HepG2 (cell line): ENCODE measurements around the gene NSUN5. TPM values are rescaled to one million over a fixed set of nuclear protein-coding genes. Genes with fewer than 3 reads are reported as not detected.

Experiments used
- ADNP ChIP-seq: sonication (generic); formaldehyde crosslinking; IDR thresholded peaks from 2 replicates; pipeline ENCODE4 v1.4.0; 2020; ENCODE audit warnings: missing genetic modification reagents
- EP300 ChIP-seq, 3 experiments: sonication (generic) in 1 of 3; formaldehyde crosslinking in 1 of 3; IDR thresholded peaks; 2 replicates each; pipeline versions ENCODE4 v1.5.1 to v1.6.1; 2011 to 2020; ENCODE audit warnings: low read depth in 2 of 3, low read length in 2 of 3, borderline replicate concordance in 1 of 3, improper control_type of control experiment in 1 of 3, mild to moderate bottlenecking in 1 of 3, missing genetic modification reagents in 1 of 3, moderate library complexity in 1 of 3
- ETS1 ChIP-seq: sonication (generic); formaldehyde crosslinking; IDR thresholded peaks from 2 replicates; pipeline ENCODE4 v1.4.0; 2020; ENCODE audit warnings: missing genetic modification reagents
- FOSL2 ChIP-seq: sonication (generic); formaldehyde crosslinking; IDR thresholded peaks from 2 replicates; pipeline ENCODE4 v1.4.0; 2020; ENCODE audit warnings: missing genetic modification reagents
- FUBP1 ChIP-seq: sonication (generic); formaldehyde crosslinking; IDR thresholded peaks from 2 replicates; pipeline ENCODE4 v1.5.1; 2020; ENCODE audit warnings: missing genetic modification reagents, mild to moderate bottlenecking, borderline replicate concordance
- KDM1A ChIP-seq: IDR thresholded peaks from 2 replicates; pipeline ENCODE4 v1.6.1; 2016; ENCODE audit warnings: missing compliant biosample characterization
- KDM5B ChIP-seq: sonication (generic); formaldehyde crosslinking; IDR thresholded peaks from 2 replicates; pipeline ENCODE4 v1.4.0; 2020; ENCODE audit warnings: missing genetic modification reagents, mild to moderate bottlenecking, borderline replicate concordance
- NCOA2 ChIP-seq: sonication (generic); formaldehyde crosslinking; IDR thresholded peaks from 2 replicates; pipeline ENCODE4 v1.8.0; 2022; ENCODE audit warnings: inconsistent platforms
- POLR2AphosphoS2 ChIP-seq: IDR thresholded peaks from 2 replicates; pipeline ENCODE4 v1.6.1; 2011; ENCODE audit warnings: low read depth, low read length, improper control_type of control experiment
- SUZ12 ChIP-seq: fragments of 150-350 bp; IDR thresholded peaks from 2 replicates; pipeline ENCODE4 v1.6.1; 2014; ENCODE audit warnings: low read depth, low read length
- TMF1 ChIP-seq: sonication (generic); formaldehyde crosslinking; IDR thresholded peaks from 2 replicates; pipeline ENCODE4 v1.8.1; 2022; ENCODE audit warnings: low read depth, missing genetic modification reagents
- TRIM22 ChIP-seq: fragments of 450-650 bp; IDR thresholded peaks from 2 replicates; pipeline ENCODE4 v1.6.1; 2017
- YEATS2 ChIP-seq: sonication (generic); formaldehyde crosslinking; IDR thresholded peaks from 2 replicates; pipeline ENCODE4 v1.4.0; 2020; ENCODE audit warnings: missing genetic modification reagents, borderline replicate concordance
- ZBTB1 ChIP-seq: sonication (generic); formaldehyde crosslinking; IDR thresholded peaks from 2 replicates; pipeline ENCODE4 v1.4.0; 2020; ENCODE audit warnings: missing genetic modification reagents, borderline replicate concordance
- ZNF276 ChIP-seq: sonication (generic); formaldehyde crosslinking; IDR thresholded peaks from 2 replicates; pipeline ENCODE4 v1.4.0; 2020; ENCODE audit warnings: mild to moderate bottlenecking, low read depth, missing genetic modification reagents
- ZNF597 ChIP-seq: sonication (generic); formaldehyde crosslinking; IDR thresholded peaks from 2 replicates; pipeline ENCODE4 v1.5.0; 2020; ENCODE audit warnings: missing genetic modification reagents
- ZNF766 ChIP-seq: sonication (generic); formaldehyde crosslinking; IDR thresholded peaks from 2 replicates; pipeline ENCODE4 v1.5.0; 2020; ENCODE audit warnings: missing genetic modification reagents, borderline replicate concordance
- ZNF891 ChIP-seq: sonication (generic); formaldehyde crosslinking; IDR thresholded peaks from 2 replicates; pipeline ENCODE4 v1.5.0; 2020; ENCODE audit warnings: mild to moderate bottlenecking, missing genetic modification reagents
- ZSCAN22 ChIP-seq: sonication (generic); formaldehyde crosslinking; IDR thresholded peaks from 2 replicates; pipeline ENCODE4 v1.4.0; 2020; ENCODE audit warnings: mild to moderate bottlenecking, missing genetic modification reagents
- polyA plus RNA-seq, 8 experiments: library from polyadenylated mRNA; depleted of rRNA in 3 of 8; stranded (reverse) in 7 of 8; unstranded in 1 of 8; fragments of >200 nt; fragmentation: Illumina TruSeq in 4 of 8; extraction: Trizol in 4 of 8; gene quantifications; 2 replicates each; pipeline versions ENCODE4 v1.2.1 to v1.2.3, GENCODE V29; 2011 to 2016; ENCODE audit warnings: low read depth in 4 of 8, missing spikeins in 1 of 8, mixed read lengths in 1 of 8; ENCODE audit not compliant: insufficient read depth in 1 of 8
- total RNA-seq, 5 experiments: library from RNA; depleted of rRNA; stranded (reverse); fragments of >200 nt; fragmentation: Illumina TruSeq; extraction: Trizol; gene quantifications; 2 replicates each; pipeline ENCODE4 v1.2.3, GENCODE V29; 2016; ENCODE audit warnings: low read depth in 1 of 5

The NSUN5 gene
- total and polyA plus RNA-seq, 2 of the 13 experiments (the other 11 are each of a cell fraction or from before 2014, with no cell fraction given): 19.9 to 35.8 TPM

- TF ChIP-seq ZNF597 (CRISPR knock-in tag): no peak
- no peak for TF ChIP-seq TRIM22
- TF ChIP-seq EP300 (IDR thresholded peaks at IDR 0.05; ENCODE audit: low read depth in 2 of 2, low read length in 2 of 2): no peak
- no peak; the same call in 1 of the 2 replicates for TF ChIP-seq EP300 (CRISPR knock-in tag; IDR thresholded peaks at IDR 0.05; ENCODE audit: borderline replicate concordance)
- peak; percentile 92 for TF ChIP-seq ZNF276
- TF ChIP-seq ZSCAN22: peak; percentile 70; the same call in 1 of the 2 replicates
- 0 out of 2 replicates have a peak, but pooled peaks have one; percentile 57 for TF ChIP-seq KDM1A (CRISPR knock-in tag)
- peak; percentile 98 for TF ChIP-seq ZNF766
- no peak for TF ChIP-seq FUBP1 (CRISPR knock-in tag)
- no peak for TF ChIP-seq ZBTB1 (CRISPR knock-in tag)
- peak; percentile 95; the same call in 1 of the 2 replicates for TF ChIP-seq KDM5B
- no peak for TF ChIP-seq ADNP
- TF ChIP-seq ETS1 (CRISPR knock-in tag): no peak
- TF ChIP-seq POLR2AphosphoS2: no peak
- no peak for TF ChIP-seq SUZ12
- TF ChIP-seq TMF1 (CRISPR knock-in tag): peak; percentile 83
- no peak for TF ChIP-seq ZNF891 (CRISPR knock-in tag)
- peak; percentile 75 for TF ChIP-seq NCOA2
- peak; percentile 84; the same call in 1 of the 2 replicates for TF ChIP-seq YEATS2 (CRISPR knock-in tag)
- peak; percentile 47; the same call in 1 of the 2 replicates for TF ChIP-seq FOSL2 (CRISPR knock-in tag)
Observed at GRCh38 chr7:73308665-73309214, at the start of gene NSUN5 (continued).
